SK-N-MC (cell line): ENCODE results near the gene CDK5RAP1.

Experiments
- DNase-seq: peaks from one replicate; pipeline ENCODE4 v3.0.0-alpha.2; 2011; ENCODE audit warnings: low read depth, low spot score
- H3K27ac ChIP-seq: fragments of 200-600 bp; sonication (generic); 2 replicates; pipeline ENCODE4 v1.5.1; 2016; ENCODE audit warnings: mixed run types
- H3K36me3 ChIP-seq: fragments of 200-600 bp; sonication (generic); 2 replicates; pipeline ENCODE4 v1.6.1; 2017; ENCODE audit warnings: antibody characterized with exemption, low read length, mixed read lengths; ENCODE audit not compliant: insufficient read depth
- H3K4me3 ChIP-seq: fragments of 200-600 bp; sonication (generic); 2 replicates; pipeline ENCODE4 v1.5.1; 2016
- H3K9ac ChIP-seq: fragments of 200-600 bp; sonication (generic); 2 replicates; pipeline ENCODE4 v1.8.0; 2017; ENCODE audit warnings: mixed run types, mixed read lengths; ENCODE audit not compliant: insufficient read length
- H3K9me3 ChIP-seq: fragments of 200-600 bp; sonication (generic); 2 replicates; pipeline ENCODE4 v1.6.1; 2017; ENCODE audit warnings: low read depth, mild to moderate bottlenecking, antibody characterized with exemption, low read length, moderate library complexity, mixed read lengths
- EZH2 ChIP-seq: fragments of 200-600 bp; sonication (generic); IDR thresholded peaks from one replicate; pipeline ENCODE4 v1.6.1; 2017; ENCODE audit warnings: antibody characterized with exemption
- FOXP2 ChIP-seq: optimal IDR thresholded peaks from 2 replicates; pipeline ENCODE3; 2011; ENCODE audit warnings: mild to moderate bottlenecking, moderate library complexity; ENCODE audit not compliant: insufficient read depth; ENCODE audit errors: extremely low read length, control extremely low read depth
- POLR2AphosphoS5 ChIP-seq: IDR thresholded peaks from 2 replicates; pipeline ENCODE4 v1.6.1; 2012; ENCODE audit warnings: mild to moderate bottlenecking, low read depth, low read length, borderline replicate concordance

CDK5RAP1 gene

GRCh38 chr20:33336375-33336774 lies 64.9 kb downstream of the CDK5RAP1 start:
- Histone ChIP-seq H3K27ac (no peak overlapping the region), H3K9ac (no peak overlapping the region), H3K9me3 (no peaks in the 10 kb centered on the region), H3K36me3 (no peaks in the 10 kb centered on the region), H3K4me3 (no peak overlapping the region)
- DNase-seq: no peak
- TF ChIP-seq FOXP2 (no peak), EZH2 (no peak), POLR2AphosphoS5 (no peak)

DNA sequence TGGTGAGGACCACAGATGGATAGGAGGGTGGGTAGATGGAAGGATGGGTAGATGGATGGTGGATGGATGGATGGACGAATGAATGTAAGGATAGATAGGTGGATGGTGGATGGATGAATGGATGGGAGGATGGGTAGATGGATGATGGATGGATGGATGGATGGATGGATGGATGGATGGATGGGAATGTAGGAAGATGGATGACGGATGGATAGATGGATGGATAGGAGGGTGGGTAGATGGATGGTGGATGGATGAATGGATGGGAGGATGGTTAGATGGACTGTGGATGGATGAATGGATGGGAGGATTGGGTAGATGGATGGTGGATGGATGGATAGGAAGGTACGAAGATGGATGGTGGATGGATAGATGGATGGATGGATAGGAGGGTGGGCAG lies 67.2 kb downstream of the CDK5RAP1 start:
- no peaks in the 10 kb centered on the region for H3K9me3 ChIP-seq
- no peak for TF ChIP-seq POLR2AphosphoS5
- no peak for TF ChIP-seq FOXP2
- TF ChIP-seq EZH2: no peak
- no peak overlapping the region for H3K9ac ChIP-seq
- no peak overlapping the region for H3K27ac ChIP-seq
- no peak overlapping the region for H3K4me3 ChIP-seq
- H3K36me3 ChIP-seq: no peaks in the 10 kb centered on the region
- DNase-seq: no peak

DNA sequence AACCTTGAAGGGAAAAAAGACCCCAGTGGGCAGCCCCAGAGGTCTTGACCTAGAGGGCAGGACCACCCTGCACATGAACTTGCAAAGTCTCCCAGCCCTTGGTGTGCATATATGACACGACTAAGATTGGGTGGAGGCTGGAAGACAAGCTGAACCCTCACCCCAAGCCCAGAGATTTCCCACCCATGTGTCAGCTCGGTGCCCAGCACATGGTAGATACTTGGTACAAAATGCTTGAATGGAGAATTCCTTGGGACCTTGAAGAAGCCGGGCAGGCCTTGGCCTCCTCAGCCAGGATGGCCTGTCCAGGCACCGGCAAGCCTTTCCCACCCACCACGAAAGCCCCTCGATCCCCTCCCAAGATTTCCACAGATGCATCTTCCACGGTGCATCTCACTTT lies 67.7 kb downstream of the CDK5RAP1 start:
- no peak overlapping the region for H3K27ac ChIP-seq
- no peaks in the 10 kb centered on the region for H3K9me3 ChIP-seq
- no peak for DNase-seq
- no peak overlapping the region for H3K9ac ChIP-seq
- H3K4me3 ChIP-seq: no peak overlapping the region
- no peak for TF ChIP-seq FOXP2
- no peak for TF ChIP-seq EZH2
- no peak for TF ChIP-seq POLR2AphosphoS5
- no peaks in the 10 kb centered on the region for H3K36me3 ChIP-seq

DNA sequence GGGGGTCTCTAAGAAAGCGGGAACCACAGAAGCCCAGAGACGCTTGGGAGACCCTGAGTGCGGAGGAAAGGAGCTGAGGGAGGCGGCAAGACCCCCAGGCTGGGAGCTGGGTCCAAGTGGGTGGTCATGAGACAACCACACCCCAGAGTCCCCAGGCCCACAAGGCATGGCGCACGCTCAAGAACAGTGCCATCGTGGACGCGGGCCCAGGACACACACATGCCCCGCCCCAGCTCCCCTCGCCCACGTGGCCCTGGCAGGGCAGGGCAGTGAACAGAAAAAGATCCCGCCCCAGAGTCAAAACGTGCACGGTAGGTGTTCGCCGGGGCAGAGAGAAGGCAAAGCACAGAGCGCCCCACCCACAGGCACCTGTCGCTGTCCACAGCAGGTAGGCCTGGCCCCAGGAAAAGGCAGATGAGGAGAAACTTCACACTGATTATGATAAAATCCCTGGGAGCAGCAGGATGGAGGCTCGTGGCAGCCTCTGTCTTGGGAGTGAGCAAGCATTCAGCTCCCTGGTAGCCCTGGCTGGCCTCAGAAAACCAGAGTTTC lies 68.3 kb downstream of the CDK5RAP1 start:
- Histone ChIP-seq H3K9ac (no peak overlapping the region), H3K4me3 (no peak overlapping the region), H3K9me3 (no peaks in the 10 kb centered on the region), H3K36me3 (no peaks in the 10 kb centered on the region), H3K27ac (no peak overlapping the region)
- TF ChIP-seq EZH2 (no peak), POLR2AphosphoS5 (no peak), FOXP2 (no peak)
- DNase-seq: no peak

GRCh38 chr20:33328157-33329137 lies 72.9 kb downstream of the CDK5RAP1 start:
- TF ChIP-seq POLR2AphosphoS5: no peak
- no peak for TF ChIP-seq EZH2
- no peak for TF ChIP-seq FOXP2
- H3K27ac ChIP-seq: no peak overlapping the region
- H3K9ac ChIP-seq: no peak overlapping the region
- no peak overlapping the region for H3K4me3 ChIP-seq
- no peak for DNase-seq
- no peaks in the 10 kb centered on the region for H3K36me3 ChIP-seq
- H3K9me3 ChIP-seq: no peaks in the 10 kb centered on the region

DNA sequence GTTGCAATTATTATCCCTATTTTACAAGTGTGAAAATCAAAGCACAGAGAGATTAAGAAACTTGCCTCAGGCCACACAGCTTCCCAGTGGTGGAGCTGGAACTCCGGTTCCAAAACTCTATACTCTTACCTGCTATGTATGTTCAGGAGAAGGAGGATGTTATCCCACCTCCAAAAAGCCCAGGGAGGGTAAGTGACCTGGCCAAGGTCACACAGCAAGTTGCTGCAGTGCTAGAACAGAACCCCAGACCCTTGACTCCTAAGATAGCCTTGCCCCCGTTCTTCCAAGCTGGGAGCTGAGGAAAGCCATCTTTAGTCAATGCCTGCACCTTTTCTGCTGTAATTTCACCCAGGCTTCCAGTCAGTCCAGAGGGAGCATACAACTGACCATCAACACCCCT lies 76.0 kb downstream of the CDK5RAP1 start:
- no peak overlapping the region for H3K27ac ChIP-seq
- no peak overlapping the region for H3K9ac ChIP-seq
- no peaks in the 10 kb centered on the region for H3K9me3 ChIP-seq
- H3K4me3 ChIP-seq: no peak overlapping the region
- DNase-seq: no peak
- H3K36me3 ChIP-seq: no peaks in the 10 kb centered on the region
- TF ChIP-seq EZH2 (no peak), FOXP2 (no peak), POLR2AphosphoS5 (no peak)

GRCh38 chr20:33323236-33323635 lies 78.1 kb downstream of the CDK5RAP1 start:
- Histone ChIP-seq H3K4me3 (no peak overlapping the region), H3K9ac (no peak overlapping the region), H3K27ac (no peak overlapping the region), H3K36me3 (no peaks in the 10 kb centered on the region), H3K9me3 (no peaks in the 10 kb centered on the region)
- TF ChIP-seq EZH2: no peak
- no peak for TF ChIP-seq FOXP2
- no peak for TF ChIP-seq POLR2AphosphoS5
- DNase-seq: no peak

DNA sequence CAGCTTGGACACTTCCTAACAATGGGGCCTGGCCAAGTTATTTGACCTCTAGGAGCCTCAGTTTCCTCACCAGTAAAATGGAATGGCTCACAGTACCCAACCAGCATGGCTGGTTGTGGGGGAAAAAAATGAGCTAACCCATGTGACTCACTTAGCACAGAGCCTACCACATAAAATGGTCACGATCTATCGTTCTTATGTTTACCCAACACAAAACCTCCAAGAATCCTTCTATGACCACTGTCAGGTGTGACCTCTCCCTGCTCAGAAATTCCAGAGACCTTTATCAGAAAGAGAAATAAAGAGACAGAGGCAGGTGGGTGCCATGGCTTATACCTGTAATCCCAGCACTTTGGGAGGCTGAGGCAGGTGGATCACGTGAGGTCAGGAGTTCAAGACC lies 78.9 kb downstream of the CDK5RAP1 start:
- Histone ChIP-seq H3K27ac (no peak overlapping the region), H3K4me3 (no peak overlapping the region), H3K9me3 (no peaks in the 10 kb centered on the region), H3K9ac (no peak overlapping the region), H3K36me3 (no peaks in the 10 kb centered on the region)
- TF ChIP-seq POLR2AphosphoS5 (no peak), FOXP2 (no peak), EZH2 (no peak)
- DNase-seq: no peak
